Activated T-cell treated with anti-CD3 and anti-CD28 coated beads, Interleukin-2, amount 50 U/mL, for 72 hours (primary cell): ENCODE data around the gene PRKCE. TPM values are rescaled to one million over a fixed set of nuclear protein-coding genes. Genes with fewer than 3 reads are reported as not detected.

Source experiments
- ATAC-seq, 2 donors: fragments of 150-1000 bp; cut with Tn5 transposase; replicated peaks in 1 of 2; 2 replicates each; pipeline ENCODE4 v1.10.0; 2021; ENCODE audit warnings: moderate library complexity in 2 of 2, mild to moderate bottlenecking in 1 of 2
- DNase-seq, 2 donors: peaks; one replicate each; pipeline ENCODE4 v3.0.0; 2021 to 2022; ENCODE audit warnings: mixed read lengths in 1 of 2
- H3K27ac Mint-ChIP-seq: one replicate; pipeline ENCODE4 v1.8.0; 2022; ENCODE audit warnings: mild to moderate bottlenecking, moderate library complexity, mixed read lengths
- H3K27me3 Mint-ChIP-seq: one replicate; pipeline ENCODE4 v1.8.0; 2022; ENCODE audit warnings: low read depth, mixed read lengths
- H3K36me3 Mint-ChIP-seq, 2 donors: one replicate each; pipeline ENCODE4 v1.8.0; 2022; ENCODE audit warnings: mixed read lengths in 2 of 2, mild to moderate bottlenecking in 1 of 2; ENCODE audit not compliant: insufficient read depth in 2 of 2
- H3K4me1 Mint-ChIP-seq: one replicate; pipeline ENCODE4 v1.8.0; 2022; ENCODE audit warnings: low read depth, mixed read lengths
- H3K4me3 Mint-ChIP-seq, 2 donors: one replicate each; pipeline ENCODE4 v1.8.0; 2022; ENCODE audit warnings: mild to moderate bottlenecking in 2 of 2, mixed read lengths in 2 of 2, moderate library complexity in 2 of 2
- H3K9me3 Mint-ChIP-seq, 2 donors: one replicate each; pipeline ENCODE4 v1.8.0; 2022; ENCODE audit warnings: mixed read lengths in 2 of 2
- total RNA-seq, 2 donors: library from RNA; stranded (reverse); gene quantifications; one replicate each; pipeline ENCODE4 v1.2.3, GENCODE V29; 2022

The PRKCE gene
- total RNA-seq, 2 donors from 2014 or later: 19.3 to 35.3 TPM

- no peaks in the 10 kb centered on the region for H3K9me3 Mint-ChIP-seq
- ATAC-seq: peak; percentile 21
- peaks cover 11% of the 10 kb centered on the region for H3K4me1 Mint-ChIP-seq
Observed at GRCh38 chr2:45643095-45643494, 8.4 kb upstream of the PRKCE start.

GRCh38 chr2:45643543-45644542 is 7.6 kb upstream of the PRKCE start:
- Mint-ChIP-seq H3K27me3 (peaks cover 44% of the 10 kb centered on the region), H3K4me3 (peak overlapping the region; percentile 84), H3K36me3 (no peaks in the 10 kb centered on the region), H3K4me1 (peaks cover 11% of the 10 kb centered on the region), H3K27ac (no peak overlapping the region), H3K9me3 (no peaks in the 10 kb centered on the region)
- peak; percentile 98 for ATAC-seq
- peak; percentile 73 to 84 for DNase-seq

More at GRCh38 chr2:45643095-45643494, 8.4 kb upstream of the PRKCE start:
- no peak overlapping the region for H3K27ac Mint-ChIP-seq
- H3K27me3 Mint-ChIP-seq: peaks cover 52% of the 10 kb centered on the region
- H3K36me3 Mint-ChIP-seq: no peaks in the 10 kb centered on the region
- peak overlapping the region; percentile 84 for H3K4me3 Mint-ChIP-seq
- DNase-seq: no peak

GRCh38 chr2:45646289-45646688 is 5.2 kb upstream of the PRKCE start:
- DNase-seq (no peak), ATAC-seq (no peak)
- Mint-ChIP-seq H3K27me3 (peaks cover 25% of the 10 kb centered on the region), H3K9me3 (no peaks in the 10 kb centered on the region), H3K27ac (no peak overlapping the region), H3K36me3 (peaks cover 2% of the 10 kb centered on the region in 2 donors), H3K4me3 (no peak overlapping the region), H3K4me1 (peaks cover 17% of the 10 kb centered on the region)

DNA sequence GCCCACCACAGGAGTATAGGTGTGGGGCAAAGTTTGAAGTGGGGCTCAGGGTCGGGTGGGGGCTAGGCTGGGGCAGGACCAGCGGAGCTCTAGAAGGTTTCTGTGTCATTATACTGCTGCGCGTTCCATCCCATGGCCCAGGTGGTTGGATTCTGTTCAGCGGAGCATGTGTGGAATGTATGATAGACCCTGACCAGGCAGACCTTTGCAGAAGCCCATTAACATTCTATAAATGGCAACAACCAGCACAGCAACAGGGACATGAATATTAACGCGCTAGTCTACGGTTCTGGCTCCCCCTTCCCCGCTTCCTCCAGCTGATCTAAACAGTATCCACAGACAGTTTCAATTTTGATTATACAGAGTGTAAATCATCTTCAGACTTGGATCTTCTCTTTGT is 4.1 kb upstream of the PRKCE start:
- peaks cover 22% of the 10 kb centered on the region for H3K4me1 Mint-ChIP-seq
- no peak overlapping the region for H3K4me3 Mint-ChIP-seq
- DNase-seq: no peak
- no peaks in the 10 kb centered on the region for H3K9me3 Mint-ChIP-seq
- H3K27me3 Mint-ChIP-seq: peaks cover 19% of the 10 kb centered on the region
- no peak for ATAC-seq
- peaks cover 2% of the 10 kb centered on the region in 2 donors for H3K36me3 Mint-ChIP-seq
- no peak overlapping the region for H3K27ac Mint-ChIP-seq

DNA sequence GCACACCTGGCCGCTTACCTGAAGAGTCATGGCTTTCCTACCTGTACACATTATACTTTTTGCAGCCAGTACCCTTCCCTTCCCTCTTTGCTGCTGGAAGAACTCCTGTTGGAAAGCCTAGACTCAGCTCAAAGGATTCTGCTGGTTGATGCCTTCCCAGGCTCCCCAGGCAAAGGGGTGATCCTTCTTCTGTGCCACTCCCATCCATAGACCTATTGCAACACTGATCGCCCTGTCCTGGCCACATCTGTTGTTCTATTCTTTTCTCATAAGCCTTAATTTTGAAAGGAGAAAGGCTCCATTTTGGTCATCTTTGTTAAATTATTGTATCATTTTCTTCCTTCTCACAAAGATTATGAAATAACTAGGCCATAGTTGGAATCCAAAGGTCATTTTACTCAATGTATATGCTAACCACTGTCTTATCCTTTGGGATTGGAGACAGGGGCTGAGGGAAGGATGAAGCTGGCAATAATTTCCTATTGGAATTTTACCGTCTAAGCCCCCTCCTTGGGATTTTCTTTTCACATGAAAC is 3.4 kb upstream of the PRKCE start:
- DNase-seq: no peak
- Mint-ChIP-seq H3K27ac (no peak overlapping the region), H3K9me3 (no peaks in the 10 kb centered on the region), H3K27me3 (peaks cover 25% of the 10 kb centered on the region), H3K36me3 (peaks cover 2 to 5% of the 10 kb centered on the region in 2 donors), H3K4me1 (peaks cover 29% of the 10 kb centered on the region), H3K4me3 (no peak overlapping the region)
- ATAC-seq: no peak

DNA sequence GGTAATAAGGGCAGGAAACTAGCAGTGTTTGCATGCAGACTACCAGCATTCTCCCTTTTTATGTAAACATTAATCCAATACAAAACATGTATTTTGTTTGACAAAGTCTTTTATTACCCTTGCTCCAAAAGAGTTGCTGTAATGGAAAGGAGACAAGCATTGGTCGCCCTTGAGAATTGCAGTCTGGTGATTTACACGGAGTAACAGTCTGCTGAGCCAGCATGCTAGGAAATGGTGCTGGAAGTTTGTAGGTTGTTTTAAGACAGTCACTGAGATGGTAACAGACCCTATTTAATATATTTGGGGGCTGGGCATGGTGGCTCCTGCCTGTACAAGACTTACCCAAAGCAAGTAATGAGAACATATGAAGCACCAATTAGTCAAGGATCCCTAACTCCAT is 2.8 kb upstream of the PRKCE start:
- Mint-ChIP-seq H3K9me3 (no peaks in the 10 kb centered on the region), H3K36me3 (peaks cover 2 to 5% of the 10 kb centered on the region in 2 donors), H3K4me1 (peaks cover 29% of the 10 kb centered on the region), H3K4me3 (no peak overlapping the region), H3K27me3 (peaks cover 20% of the 10 kb centered on the region), H3K27ac (no peak overlapping the region)
- ATAC-seq: no peak
- no peak for DNase-seq

DNA sequence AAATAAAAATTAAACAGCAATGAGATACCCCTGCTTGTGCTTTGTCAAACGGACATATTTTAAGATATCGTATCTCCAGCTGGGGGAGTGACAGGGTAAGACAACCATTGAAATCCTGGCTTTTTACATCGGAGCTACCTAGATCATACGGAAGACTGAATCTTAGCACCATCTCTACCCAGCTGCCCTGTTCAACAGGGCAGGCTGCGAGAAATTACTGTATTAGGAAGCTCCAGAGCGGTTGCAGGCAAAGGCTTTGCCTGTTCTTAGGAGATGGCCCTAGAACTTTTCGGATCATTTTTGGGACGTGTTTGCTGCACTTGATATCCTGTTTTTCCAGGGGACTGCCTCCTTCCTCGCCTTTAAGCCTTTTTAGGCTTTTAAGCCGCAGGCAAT is 2.0 kb upstream of the PRKCE start:
- peaks cover 29% of the 10 kb centered on the region for H3K4me1 Mint-ChIP-seq
- no peak for DNase-seq
- peaks cover 2 to 5% of the 10 kb centered on the region in 2 donors for H3K36me3 Mint-ChIP-seq
- peak overlapping the region; percentile 82 to 89 for H3K4me3 Mint-ChIP-seq
- no peak overlapping the region for H3K27ac Mint-ChIP-seq
- no peak for ATAC-seq
- peaks cover 12% of the 10 kb centered on the region for H3K27me3 Mint-ChIP-seq
- no peaks in the 10 kb centered on the region for H3K9me3 Mint-ChIP-seq

DNA sequence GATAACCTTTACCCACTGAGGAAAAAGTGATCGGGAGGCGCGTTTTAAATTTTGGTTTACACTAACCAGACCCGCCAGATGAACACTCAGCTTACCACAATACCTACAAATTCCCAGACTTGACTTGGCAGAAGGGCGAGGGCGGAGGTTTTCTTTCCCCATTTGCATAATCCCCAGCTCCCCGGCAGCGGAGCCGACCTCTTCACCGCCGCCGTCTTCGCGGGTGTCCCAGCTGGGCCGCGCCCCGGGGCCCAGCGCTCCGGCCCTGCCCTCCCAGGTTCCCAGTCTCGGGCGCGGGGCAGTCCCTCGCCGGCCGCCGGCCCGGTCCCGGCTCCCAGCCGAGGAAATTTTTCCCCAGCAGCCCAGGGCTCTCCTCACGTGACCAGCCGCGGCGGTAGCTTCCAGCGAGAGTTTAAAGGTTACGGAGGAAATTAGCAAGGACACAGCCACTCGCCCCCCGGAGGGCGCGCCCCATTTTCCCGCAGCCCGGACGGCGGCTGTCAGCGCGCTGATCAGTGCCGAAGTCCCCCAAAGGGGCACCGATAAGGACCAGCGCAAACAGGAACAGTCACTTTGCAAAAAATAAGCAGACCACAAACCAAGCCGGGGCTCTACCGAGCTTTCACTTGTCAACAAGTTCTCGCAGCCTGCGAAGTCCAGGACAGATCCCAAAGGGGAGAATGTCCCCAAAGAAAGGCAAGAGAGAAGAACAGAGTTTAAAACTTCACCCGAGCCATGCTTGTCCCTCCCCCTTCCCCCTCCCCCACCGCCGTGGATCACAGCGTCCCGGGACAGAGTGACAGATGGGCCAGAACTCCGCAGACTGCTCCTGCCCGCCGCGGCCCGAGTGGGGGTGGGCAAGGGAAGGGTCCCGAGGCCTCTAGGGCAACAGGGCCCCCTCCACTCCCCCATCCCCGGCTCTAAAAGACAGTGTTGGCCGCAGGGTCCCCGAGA is 1.3 kb upstream of the PRKCE start:
- peak; percentile 24 to 31 for ATAC-seq
- peaks cover 29% of the 10 kb centered on the region for H3K4me1 Mint-ChIP-seq
- H3K27me3 Mint-ChIP-seq: peaks cover 11% of the 10 kb centered on the region
- no peaks in the 10 kb centered on the region for H3K9me3 Mint-ChIP-seq
- H3K27ac Mint-ChIP-seq: peak overlapping the region; percentile 72
- DNase-seq: peak; percentile 49 to 53
- peak overlapping the region; percentile 82 to 89 for H3K4me3 Mint-ChIP-seq
- H3K36me3 Mint-ChIP-seq: peaks cover 2 to 5% of the 10 kb centered on the region in 2 donors

DNA sequence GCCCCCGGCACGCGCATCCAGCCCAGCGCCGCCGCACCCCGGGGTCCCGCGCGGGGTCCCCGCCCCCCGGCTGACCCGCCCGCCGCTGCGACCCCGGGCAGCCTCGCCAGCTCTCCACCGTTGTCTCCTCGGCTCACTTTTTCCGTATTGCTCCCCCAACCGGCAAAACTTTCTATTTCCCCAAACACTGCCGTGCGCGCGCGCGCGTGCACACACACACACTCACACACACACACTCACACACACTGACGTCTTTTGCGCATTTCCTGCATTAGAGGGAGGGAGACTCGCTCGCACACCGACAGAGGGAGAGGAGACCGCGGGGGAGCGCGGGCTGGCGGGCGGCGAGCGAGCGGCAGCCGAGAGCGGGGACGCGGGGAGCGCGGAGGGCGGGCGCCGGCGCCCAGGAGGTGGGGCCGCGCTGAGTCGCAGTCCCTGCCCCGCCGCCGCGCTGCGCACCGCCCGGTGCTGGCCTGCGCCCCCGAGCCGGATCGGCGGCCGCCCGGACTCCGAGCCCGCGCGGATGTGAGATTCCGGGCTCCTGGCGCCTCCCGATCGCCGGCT is 542 bp upstream of the PRKCE start:
- DNase-seq (peak; percentile 91), ATAC-seq (peak; percentile 87 to 88)
- H3K4me3 Mint-ChIP-seq: peak overlapping the region; percentile 82 to 89
- H3K9me3 Mint-ChIP-seq: no peaks in the 10 kb centered on the region
- peak overlapping the region; percentile 59 for H3K27ac Mint-ChIP-seq
- H3K36me3 Mint-ChIP-seq: peaks cover 2 to 5% of the 10 kb centered on the region in 2 donors
- H3K27me3 Mint-ChIP-seq: peaks cover 11% of the 10 kb centered on the region
- peaks cover 29% of the 10 kb centered on the region for H3K4me1 Mint-ChIP-seq

- peaks cover 2 to 5% of the 10 kb centered on the region in 2 donors for H3K36me3 Mint-ChIP-seq
- peaks cover 11% of the 10 kb centered on the region for H3K27me3 Mint-ChIP-seq
- ATAC-seq (no peak), DNase-seq (peak; percentile 26 to 41)
- peak overlapping the region; percentile 87 to 92 for H3K4me3 Mint-ChIP-seq
- no peaks in the 10 kb centered on the region for H3K9me3 Mint-ChIP-seq
- H3K27ac Mint-ChIP-seq: peak overlapping the region; percentile 34
- peaks cover 29% of the 10 kb centered on the region for H3K4me1 Mint-ChIP-seq
Observed at GRCh38 chr2:45652090-45653031, 886 bp downstream of the PRKCE start.

DNA sequence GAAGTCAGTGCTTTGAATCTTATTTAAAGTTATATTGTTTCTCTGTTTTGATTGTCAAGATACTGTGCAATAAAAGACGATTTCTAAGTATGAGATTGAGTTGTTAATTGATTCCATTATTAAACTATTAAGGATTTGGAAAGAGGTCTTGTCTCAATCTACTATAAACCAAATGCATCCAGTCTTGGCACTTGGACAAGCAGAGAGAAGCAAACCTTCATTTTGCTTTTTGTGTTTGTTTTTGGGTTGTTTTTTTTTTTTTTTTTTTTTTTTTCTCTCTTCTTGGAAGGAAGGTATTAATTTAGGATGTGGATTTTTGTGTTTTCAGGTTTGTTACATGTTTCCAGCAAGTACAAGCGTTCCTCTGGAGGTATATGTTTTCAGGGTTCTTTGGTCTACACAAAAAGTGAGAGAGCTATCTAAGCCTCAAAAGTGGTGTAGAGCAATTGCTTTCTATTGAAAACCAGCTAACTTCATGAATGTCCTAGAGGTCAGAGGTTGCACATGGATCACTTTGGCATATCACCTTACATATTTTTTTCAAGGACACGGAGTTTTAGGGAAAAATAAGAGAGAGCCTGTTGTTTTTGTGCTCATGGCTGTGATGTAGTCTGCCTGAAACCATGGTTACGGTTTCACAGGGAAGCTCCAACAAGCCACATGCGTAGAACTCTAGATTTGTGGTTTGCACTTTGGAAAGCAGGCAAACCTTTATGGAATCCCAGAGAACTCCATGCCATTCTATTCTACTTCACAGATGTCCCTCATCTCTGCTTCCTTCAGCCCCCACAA is 1.8 kb downstream of the PRKCE start:
- Mint-ChIP-seq H3K9me3 (no peaks in the 10 kb centered on the region), H3K36me3 (peaks cover 2 to 5% of the 10 kb centered on the region in 2 donors), H3K4me1 (peaks cover 29% of the 10 kb centered on the region), H3K27me3 (peaks cover 11% of the 10 kb centered on the region), H3K27ac (no peak overlapping the region), H3K4me3 (peak overlapping the region; percentile 87 to 92)
- no peak for ATAC-seq
- no peak for DNase-seq
